ENCODE results near the gene NAIF1.

The NAIF1 gene

GRCh38 chr9:128106940-128107467, 39.9 kb upstream of the NAIF1 start:
- no peak for TF ChIP-seq CTCF (IDR thresholded peaks at IDR 0.05)
- H3K36me3 ChIP-seq = peaks cover 61 to 77% (median 69%) of the 10 kb centered on the region in 3 donors
- H3K9me3 ChIP-seq = no peaks in the 10 kb centered on the region
- H3K4me3 ChIP-seq = no peak overlapping the region
- intact Hi-C loops (cut with DNase I; ENCODE audit: low total_unique reads) = no loop called here
- H3K27me3 ChIP-seq = no peaks in the 10 kb centered on the region
- peaks cover 0 to 8% (median 0%) of the 10 kb centered on the region in 4 donors for H3K4me1 ChIP-seq
- no peak overlapping the region for H3K27ac ChIP-seq
- no peak for DNase-seq

GRCh38 chr9:128106181-128106939, 39.2 kb upstream of the NAIF1 start:
- TF ChIP-seq CTCF (IDR thresholded peaks at IDR 0.05) = no peak
- Histone ChIP-seq H3K4me3 (no peak overlapping the region), H3K9me3 (no peaks in the 10 kb centered on the region), H3K27ac (no peak overlapping the region), H3K4me1 (peaks cover 0 to 13% (median 5%) of the 10 kb centered on the region in 4 donors), H3K27me3 (no peaks in the 10 kb centered on the region), H3K36me3 (peaks cover 68 to 84% (median 76%) of the 10 kb centered on the region in 3 donors)
- intact Hi-C loops (cut with DNase I; ENCODE audit: low total_unique reads) = no loop called here
- DNase-seq = no peak

GRCh38 chr9:128105538-128106175, 38.5 kb upstream of the NAIF1 start:
- TF ChIP-seq CTCF (IDR thresholded peaks at IDR 0.05) = no peak
- DNase-seq = no peak
- Histone ChIP-seq H3K27me3 (no peaks in the 10 kb centered on the region), H3K36me3 (peaks cover 72 to 87% (median 82%) of the 10 kb centered on the region in 3 donors), H3K4me3 (no peak overlapping the region), H3K4me1 (peaks cover 0 to 20% (median 12%) of the 10 kb centered on the region in 4 donors), H3K27ac (no peak overlapping the region), H3K9me3 (no peaks in the 10 kb centered on the region)
- intact Hi-C loops (cut with DNase I; ENCODE audit: low total_unique reads) = no loop called here

- Histone ChIP-seq H3K4me3 (no peak overlapping the region), H3K36me3 (peaks cover 72 to 79% (median 77%) of the 10 kb centered on the region in 3 donors), H3K27ac (no peak overlapping the region), H3K9me3 (no peaks in the 10 kb centered on the region), H3K27me3 (no peaks in the 10 kb centered on the region), H3K4me1 (peaks cover 0 to 35% (median 27%) of the 10 kb centered on the region in 4 donors)
- DNase-seq = no peak
- TF ChIP-seq CTCF (IDR thresholded peaks at IDR 0.05) = no peak
- intact Hi-C loops (cut with DNase I; ENCODE audit: low total_unique reads) = no loop called here
Observed at GRCh38 chr9:128104171-128104618, 37.1 kb upstream of the NAIF1 start.

- H3K27me3 ChIP-seq = no peaks in the 10 kb centered on the region
Observed at GRCh38 chr9:128103589-128103962, 36.5 kb upstream of the NAIF1 start.

More at GRCh38 chr9:128103589-128103962, 36.5 kb upstream of the NAIF1 start:
- H3K27ac ChIP-seq = no peak overlapping the region
- peaks cover 71 to 73% (median 72%) of the 10 kb centered on the region in 3 donors for H3K36me3 ChIP-seq
- H3K4me3 ChIP-seq = no peak overlapping the region
- H3K4me1 ChIP-seq = peaks cover 0 to 41% (median 30%) of the 10 kb centered on the region in 4 donors
- no peaks in the 10 kb centered on the region for H3K9me3 ChIP-seq
- intact Hi-C loops (cut with DNase I; ENCODE audit: low total_unique reads) = no loop called here
- no peak for DNase-seq
- no peak for TF ChIP-seq CTCF (IDR thresholded peaks at IDR 0.05)
